ENCODE results near the gene HMX1. TPM values are rescaled to one million over a fixed set of nuclear protein-coding genes. Genes with fewer than 3 reads are reported as not detected.

The HMX1 gene
- total RNA-seq, 1 donor from 2014 or later, result not detected

- no peak for DNase-seq (ENCODE audit: low spot score)
- H3K9me3 Mint-ChIP-seq, result no peaks in the 10 kb centered on the region
- no peak overlapping the region for H3K27ac Mint-ChIP-seq
- H3K27me3 Mint-ChIP-seq (ENCODE audit: low read depth), result peaks cover 65% of the 10 kb centered on the region
- H3K4me3 Mint-ChIP-seq (ENCODE audit: low read depth), result no peak overlapping the region
- intact Hi-C loops (cut with micrococcal nuclease), result no loop called here
- H3K4me1 Mint-ChIP-seq (ENCODE audit: low read depth), result no peaks in the 10 kb centered on the region
- no peaks in the 10 kb centered on the region for H3K36me3 Mint-ChIP-seq (ENCODE audit: low read depth)
These were observed 4.6 kb downstream of the HMX1 start for GRCh38 chr4:8866828-8867623.

GRCh38 chr4:8866421-8866820 is 5.2 kb downstream of the HMX1 start:
- no peaks in the 10 kb centered on the region for H3K36me3 Mint-ChIP-seq (ENCODE audit: low read depth)
- intact Hi-C loops (cut with micrococcal nuclease), result no loop called here
- H3K4me1 Mint-ChIP-seq (ENCODE audit: low read depth), result no peaks in the 10 kb centered on the region
- H3K4me3 Mint-ChIP-seq (ENCODE audit: low read depth), result no peak overlapping the region
- H3K27me3 Mint-ChIP-seq (ENCODE audit: low read depth), result peaks cover 65% of the 10 kb centered on the region
- no peak for DNase-seq (ENCODE audit: low spot score)
- H3K27ac Mint-ChIP-seq, result no peak overlapping the region
- H3K9me3 Mint-ChIP-seq, result no peaks in the 10 kb centered on the region

GRCh38 chr4:8865681-8866310 is 5.8 kb downstream of the HMX1 start:
- Mint-ChIP-seq H3K9me3 (no peaks in the 10 kb centered on the region), H3K36me3 (ENCODE audit: low read depth) (no peaks in the 10 kb centered on the region), H3K4me1 (ENCODE audit: low read depth) (no peaks in the 10 kb centered on the region), H3K27me3 (ENCODE audit: low read depth) (peaks cover 67% of the 10 kb centered on the region), H3K27ac (no peak overlapping the region), H3K4me3 (ENCODE audit: low read depth) (no peak overlapping the region)
- DNase-seq (ENCODE audit: low spot score), result no peak
- intact Hi-C loops (cut with micrococcal nuclease), result no loop called here

- no peak overlapping the region for H3K27ac Mint-ChIP-seq
- H3K9me3 Mint-ChIP-seq, result no peaks in the 10 kb centered on the region
- no peak overlapping the region for H3K4me3 Mint-ChIP-seq (ENCODE audit: low read depth)
- intact Hi-C loops (cut with micrococcal nuclease), result no loop called here
- DNase-seq (ENCODE audit: low spot score), result no peak
- H3K36me3 Mint-ChIP-seq (ENCODE audit: low read depth), result no peaks in the 10 kb centered on the region
- no peaks in the 10 kb centered on the region for H3K4me1 Mint-ChIP-seq (ENCODE audit: low read depth)
- peaks cover 64% of the 10 kb centered on the region for H3K27me3 Mint-ChIP-seq (ENCODE audit: low read depth)
These were observed 6.5 kb downstream of the HMX1 start for GRCh38 chr4:8864912-8865680.

- DNase-seq (ENCODE audit: low spot score), result no peak
- Mint-ChIP-seq H3K9me3 (no peaks in the 10 kb centered on the region), H3K36me3 (ENCODE audit: low read depth) (no peaks in the 10 kb centered on the region), H3K4me1 (ENCODE audit: low read depth) (no peaks in the 10 kb centered on the region), H3K27ac (no peak overlapping the region), H3K27me3 (ENCODE audit: low read depth) (peaks cover 61% of the 10 kb centered on the region), H3K4me3 (ENCODE audit: low read depth) (no peak overlapping the region)
- intact Hi-C loops (cut with micrococcal nuclease), result no loop called here
These were observed 7.7 kb downstream of the HMX1 start for GRCh38 chr4:8863686-8864682.

- intact Hi-C loops (cut with micrococcal nuclease), result no loop called here
- Mint-ChIP-seq H3K27ac (no peak overlapping the region), H3K4me1 (ENCODE audit: low read depth) (peaks cover 1% of the 10 kb centered on the region), H3K4me3 (ENCODE audit: low read depth) (no peak overlapping the region), H3K36me3 (ENCODE audit: low read depth) (no peaks in the 10 kb centered on the region), H3K27me3 (ENCODE audit: low read depth) (peaks cover 57% of the 10 kb centered on the region), H3K9me3 (no peaks in the 10 kb centered on the region)
- DNase-seq (ENCODE audit: low spot score), result no peak
These were observed 8.6 kb downstream of the HMX1 start for GRCh38 chr4:8862800-8863685.

- intact Hi-C loops (cut with micrococcal nuclease), result no loop called here
- H3K27ac Mint-ChIP-seq, result no peak overlapping the region
- H3K4me3 Mint-ChIP-seq (ENCODE audit: low read depth), result no peak overlapping the region
- peaks cover 2% of the 10 kb centered on the region for H3K4me1 Mint-ChIP-seq (ENCODE audit: low read depth)
- H3K9me3 Mint-ChIP-seq, result no peaks in the 10 kb centered on the region
- H3K27me3 Mint-ChIP-seq (ENCODE audit: low read depth), result peaks cover 60% of the 10 kb centered on the region
- DNase-seq (ENCODE audit: low spot score), result no peak
- H3K36me3 Mint-ChIP-seq (ENCODE audit: low read depth), result no peaks in the 10 kb centered on the region
These were observed 9.3 kb downstream of the HMX1 start for GRCh38 chr4:8862334-8862733.

GRCh38 chr4:8861576-8862295 is 9.9 kb downstream of the HMX1 start:
- Mint-ChIP-seq H3K27ac (no peak overlapping the region), H3K4me1 (ENCODE audit: low read depth) (peaks cover 2% of the 10 kb centered on the region), H3K36me3 (ENCODE audit: low read depth) (no peaks in the 10 kb centered on the region), H3K9me3 (no peaks in the 10 kb centered on the region), H3K4me3 (ENCODE audit: low read depth) (no peak overlapping the region), H3K27me3 (ENCODE audit: low read depth) (peaks cover 61% of the 10 kb centered on the region)
- no peak for DNase-seq (ENCODE audit: low spot score)
- intact Hi-C loops (cut with micrococcal nuclease), result no loop called here

GRCh38 chr4:8860892-8861575 is 10.6 kb downstream of the HMX1 start:
- no peak for DNase-seq (ENCODE audit: low spot score)
- Mint-ChIP-seq H3K27ac (no peak overlapping the region), H3K36me3 (ENCODE audit: low read depth) (no peaks in the 10 kb centered on the region), H3K9me3 (no peaks in the 10 kb centered on the region), H3K4me1 (ENCODE audit: low read depth) (peaks cover 2% of the 10 kb centered on the region), H3K27me3 (ENCODE audit: low read depth) (peaks cover 61% of the 10 kb centered on the region), H3K4me3 (ENCODE audit: low read depth) (no peak overlapping the region)
- intact Hi-C loops (cut with micrococcal nuclease), result no loop called here

- Mint-ChIP-seq H3K4me1 (ENCODE audit: low read depth) (peaks cover 2% of the 10 kb centered on the region), H3K27me3 (ENCODE audit: low read depth) (peaks cover 64% of the 10 kb centered on the region), H3K36me3 (ENCODE audit: low read depth) (no peaks in the 10 kb centered on the region), H3K27ac (no peak overlapping the region), H3K9me3 (no peaks in the 10 kb centered on the region), H3K4me3 (ENCODE audit: low read depth) (no peak overlapping the region)
- intact Hi-C loops (cut with micrococcal nuclease), result no loop called here
- DNase-seq (ENCODE audit: low spot score), result no peak
These were observed 11.3 kb downstream of the HMX1 start for GRCh38 chr4:8860096-8860891.
